Measurements from ENCODE around the gene RAP2B. TPM values are rescaled to one million over a fixed set of nuclear protein-coding genes. Genes with fewer than 3 reads are reported as not detected.

RAP2B gene
- total RNA-seq, 1 donor from 2014 or later = 23.2 TPM

DNA sequence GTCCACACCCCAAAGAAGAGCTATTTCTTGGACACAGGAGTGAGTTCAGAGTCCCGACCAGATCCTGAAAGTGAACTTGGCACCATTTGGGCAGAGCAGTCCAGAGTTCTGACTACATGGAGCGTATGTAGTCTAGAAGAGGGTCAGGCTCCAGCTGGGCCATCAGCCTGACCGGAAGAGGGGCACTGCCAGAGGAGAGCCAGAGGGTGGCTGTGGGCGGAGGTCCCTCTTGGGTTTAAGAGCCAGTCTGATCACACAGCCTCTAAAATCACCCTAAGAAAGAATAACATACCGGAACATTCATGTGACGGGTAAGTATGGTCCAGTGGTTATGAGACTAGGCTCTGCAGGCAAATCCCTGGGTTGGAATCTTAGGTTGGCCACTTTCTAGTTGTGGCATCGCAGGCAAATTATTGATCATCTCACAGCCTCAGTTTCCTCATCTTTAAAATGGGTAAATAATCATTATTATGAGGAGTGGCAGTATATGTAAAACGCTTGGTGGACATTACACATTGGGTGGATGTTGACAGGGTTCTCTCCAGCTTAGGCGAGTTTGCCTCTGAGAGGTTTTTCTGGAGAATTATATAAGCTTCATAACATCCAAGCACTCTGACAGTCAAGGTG is 2.1 kb upstream of the RAP2B start:
- intact Hi-C loops (cut with micrococcal nuclease) = loop anchor here (1.0 to 10.0 kb wide), 11 partner anchors 51 to 1958 kb away; partner anchors contain the start of genes ARHGEF26, DHX36, GPR171 and MBNL1

DNA sequence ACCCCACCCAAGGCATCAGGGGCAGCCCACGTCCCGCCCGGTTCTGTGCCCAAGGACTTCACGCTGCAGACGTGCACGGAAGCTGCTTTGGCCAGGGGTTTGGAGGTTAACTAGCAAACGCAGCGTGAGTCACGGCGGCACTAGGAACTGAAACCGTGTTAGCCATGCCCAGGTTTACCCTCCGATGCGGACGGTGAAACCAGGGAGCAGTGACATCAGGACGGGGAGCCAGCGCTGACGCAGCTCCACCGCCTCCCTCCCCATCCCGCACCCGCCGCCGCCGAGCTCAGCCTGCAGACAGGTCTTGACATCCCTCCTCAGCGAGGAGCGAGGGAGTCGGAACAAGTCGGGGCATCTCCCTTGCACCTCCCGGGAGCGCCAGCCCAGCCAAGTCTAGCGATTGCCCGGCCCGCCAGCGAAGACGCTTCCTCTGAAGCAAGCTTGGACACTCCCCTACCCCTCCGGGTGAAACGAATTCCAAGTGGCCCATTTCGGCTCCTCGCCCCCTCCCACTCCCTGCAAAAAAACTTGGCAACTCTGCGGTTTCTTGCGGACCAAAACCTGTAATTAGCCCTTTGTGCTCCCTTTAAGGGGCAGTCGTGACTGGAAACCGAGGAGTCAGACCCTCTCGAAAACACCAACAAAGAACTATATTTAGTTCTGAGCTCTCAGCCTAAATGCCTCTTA is 1.4 kb upstream of the RAP2B start:
- intact Hi-C loops (cut with micrococcal nuclease) = loop anchor here (1.0 to 10.0 kb wide), 17 partner anchors 22 to 1958 kb away; partner anchors contain the start of genes ARHGEF26, DHX36, GPR171 and MBNL1

DNA sequence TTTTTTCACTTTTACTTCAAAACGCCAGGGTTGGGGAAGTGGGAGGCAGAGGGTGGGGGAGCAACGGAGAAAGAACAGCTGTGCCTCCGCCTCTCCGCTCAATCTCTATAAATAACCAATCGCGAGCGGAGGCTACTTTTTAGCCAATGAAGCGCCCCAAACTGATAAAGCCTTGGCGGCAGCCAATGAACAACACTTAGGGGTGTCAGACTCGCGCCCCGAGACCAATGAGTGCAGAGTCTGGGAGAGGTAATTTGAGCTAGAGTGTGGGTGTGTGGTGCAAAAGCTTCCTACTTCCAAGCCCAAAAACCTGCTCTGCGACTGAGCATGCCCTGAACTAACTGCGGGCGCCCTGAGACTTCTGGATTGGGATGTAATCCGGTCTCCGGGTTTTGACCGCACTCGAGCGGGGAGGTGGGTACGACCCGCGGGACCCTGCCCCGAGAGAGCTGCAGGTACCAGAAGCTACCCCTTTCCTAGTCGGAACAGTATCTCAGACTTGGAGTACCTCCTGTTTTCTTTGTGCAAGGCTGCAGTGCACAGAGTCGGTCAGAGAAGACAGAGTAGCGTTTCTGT is 800 bp upstream of the RAP2B start:
- intact Hi-C loops (cut with micrococcal nuclease) = loop anchor here (1.0 to 10.0 kb wide), 15 partner anchors 23 to 1959 kb away; partner anchors contain the start of genes ARHGEF26, GPR171 and MBNL1

- intact Hi-C loops (cut with micrococcal nuclease) = loop anchor here (1.0 to 10.0 kb wide), 10 partner anchors 128 to 1960 kb away; partner anchors contain the start of genes ARHGEF26, GPR171 and MBNL1
These were observed 727 bp downstream of the RAP2B start for GRCh38 chr3:153162513-153163392.

GRCh38 chr3:153163393-153163724 is 1.3 kb downstream of the RAP2B start:
- intact Hi-C loops (cut with micrococcal nuclease) = loop anchor here (5.0 to 10.0 kb wide), 8 partner anchors 234 to 1961 kb away; partner anchors contain the start of genes ARHGEF26, GPR171 and MBNL1

- intact Hi-C loops (cut with micrococcal nuclease) = loop anchor here (5.0 to 10.0 kb wide), 8 partner anchors 233 to 1962 kb away; partner anchors contain the start of genes ARHGEF26, GPR171 and MBNL1
These were observed 1.9 kb downstream of the RAP2B start for GRCh38 chr3:153163756-153164550.

- intact Hi-C loops (cut with micrococcal nuclease) = loop anchor here (10.0 kb wide), 2 partner anchors 470 to 960 kb away; no protein-coding TSS in a partner anchor
These were observed 3.2 kb downstream of the RAP2B start for GRCh38 chr3:153165261-153165681.

GRCh38 chr3:153166206-153166605 is 4.2 kb downstream of the RAP2B start:
- intact Hi-C loops (cut with micrococcal nuclease) = loop anchor here (10.0 kb wide), 2 partner anchors 471 to 961 kb away; no protein-coding TSS in a partner anchor

GRCh38 chr3:153166796-153167195 is 4.8 kb downstream of the RAP2B start:
- intact Hi-C loops (cut with micrococcal nuclease) = loop anchor here (10.0 kb wide), 2 partner anchors 472 to 962 kb away; no protein-coding TSS in a partner anchor

DNA sequence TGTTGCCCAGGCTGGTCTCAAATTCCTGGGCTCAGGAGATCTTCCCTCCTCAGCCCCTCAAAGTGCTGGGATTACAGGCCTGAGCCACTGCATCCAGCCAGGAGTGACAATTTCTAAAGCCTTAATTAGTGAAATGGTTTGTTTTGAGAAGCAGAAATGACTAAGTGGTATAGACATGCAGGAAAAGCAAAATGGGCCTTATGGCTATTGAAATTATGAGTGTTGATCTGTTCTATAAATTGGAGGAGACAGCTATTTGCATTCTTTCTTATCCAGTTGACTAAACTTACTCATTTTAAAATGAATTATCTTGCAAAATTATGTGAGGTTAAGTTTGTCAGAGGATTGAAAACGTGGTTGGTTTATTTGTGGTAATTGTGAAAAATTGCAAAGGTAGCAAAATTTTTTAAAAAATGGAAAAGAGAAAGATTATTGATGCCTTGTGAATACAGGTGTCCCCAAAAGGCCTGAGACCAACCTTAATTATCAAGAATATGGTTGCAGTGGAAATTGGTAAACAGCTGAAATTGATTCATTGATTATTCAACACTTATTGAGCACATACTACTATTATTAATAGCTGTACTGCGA is 7.9 kb downstream of the RAP2B start:
- intact Hi-C loops (cut with micrococcal nuclease) = loop anchor here (10.0 kb wide), 2 partner anchors 475 to 965 kb away; no protein-coding TSS in a partner anchor

DNA sequence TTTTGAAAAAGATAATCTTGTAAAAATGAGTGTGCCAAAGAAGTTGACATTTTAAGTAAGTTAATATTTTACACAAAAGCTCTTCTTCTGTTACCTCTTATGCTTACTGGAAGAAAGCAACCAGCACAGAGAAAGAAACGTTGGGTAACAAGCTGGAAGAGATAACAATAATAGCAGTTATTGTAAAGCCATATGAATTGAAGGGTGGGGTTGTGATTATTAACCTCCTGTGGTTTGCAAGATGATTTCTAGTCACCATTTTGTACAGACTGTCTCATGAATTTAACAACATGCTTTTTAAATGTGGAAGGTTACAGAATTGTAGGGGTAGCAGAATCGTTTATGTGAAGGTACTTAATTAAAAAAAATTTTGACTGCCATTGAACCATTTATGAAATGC is 9.2 kb downstream of the RAP2B start:
- intact Hi-C loops (cut with micrococcal nuclease) = no loop called here

DNA sequence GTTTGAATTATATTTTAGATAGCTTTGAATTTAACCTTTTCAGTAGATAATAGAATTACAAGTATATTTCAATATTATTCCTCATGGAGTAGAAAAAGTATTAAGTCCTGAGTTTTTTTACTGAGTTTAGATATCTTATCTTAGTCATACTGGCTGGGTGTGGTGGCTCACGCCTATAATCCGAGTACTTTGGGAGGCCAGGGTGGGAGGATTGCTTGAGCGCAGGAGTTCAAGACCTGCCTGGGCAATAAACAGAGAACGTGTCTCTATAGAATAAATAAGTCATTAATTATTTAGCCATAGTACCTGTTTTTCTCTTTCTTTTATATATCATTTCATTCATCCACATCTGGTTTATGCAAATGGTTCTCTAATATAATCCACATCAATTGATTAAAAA is 9.9 kb downstream of the RAP2B start:
- intact Hi-C loops (cut with micrococcal nuclease) = no loop called here

GRCh38 chr3:153172796-153173757 is 11.1 kb downstream of the RAP2B start:
- intact Hi-C loops (cut with micrococcal nuclease) = no loop called here

DNA sequence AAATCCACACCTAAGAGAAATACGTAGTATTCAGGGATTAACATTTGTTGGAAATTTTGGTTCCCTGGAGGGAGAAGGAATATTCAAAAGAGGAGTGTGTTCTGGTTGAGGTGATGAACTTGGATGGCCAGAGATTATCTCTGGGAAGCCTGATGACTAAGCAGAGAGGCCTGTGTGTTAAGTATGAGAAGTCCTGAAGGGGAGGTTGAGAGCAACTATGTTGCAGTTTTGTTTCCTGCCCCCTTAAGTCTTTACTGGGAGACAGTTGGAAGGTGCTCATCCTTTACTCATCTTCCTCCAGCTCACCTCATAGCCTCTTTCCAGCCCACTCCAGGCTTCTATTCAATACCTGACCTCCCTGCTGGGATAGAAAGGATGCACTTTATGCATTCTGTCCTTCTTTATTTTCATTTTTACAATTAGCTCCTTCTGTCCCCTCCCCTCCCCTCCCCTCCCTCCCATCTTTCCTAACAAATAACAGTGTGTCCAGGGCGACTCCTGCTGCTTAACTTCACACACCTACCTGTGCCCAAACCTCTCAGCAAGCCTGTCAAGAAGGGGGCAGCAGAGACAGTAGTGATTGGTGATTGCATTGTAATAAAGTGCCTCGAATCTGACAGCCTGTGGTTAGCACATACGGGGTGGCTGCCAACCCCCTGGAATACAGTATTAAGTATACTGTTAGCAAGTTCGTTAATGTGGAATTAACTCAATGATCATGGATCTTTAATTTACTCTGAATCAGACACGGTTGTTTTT is 11.9 kb downstream of the RAP2B start:
- intact Hi-C loops (cut with micrococcal nuclease) = no loop called here

GRCh38 chr3:153176197-153176596 is 14.2 kb downstream of the RAP2B start:
- intact Hi-C loops (cut with micrococcal nuclease) = no loop called here

DNA sequence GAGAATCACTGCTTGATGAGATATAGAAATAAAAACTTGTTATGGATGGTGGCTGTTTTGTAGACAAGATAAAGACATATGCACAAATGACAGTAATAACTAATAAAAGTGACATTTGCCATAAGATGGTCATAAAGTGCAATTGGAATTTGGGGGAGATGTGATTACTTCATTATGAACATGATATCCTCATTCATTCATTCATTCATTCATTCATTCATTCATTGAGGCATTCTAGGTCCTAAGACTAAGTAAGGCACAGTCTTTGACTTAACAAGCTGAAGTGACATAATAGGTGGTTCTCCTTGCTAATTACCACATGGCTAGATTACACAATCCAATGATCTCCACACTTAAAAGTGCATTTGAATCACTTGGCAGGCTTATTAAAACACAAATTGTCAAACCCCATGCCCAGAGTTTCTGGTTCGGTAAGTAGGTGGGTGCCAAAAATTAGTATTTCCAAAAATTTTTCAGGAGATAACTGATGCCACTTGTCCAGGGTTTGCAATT is 18.9 kb downstream of the RAP2B start:
- intact Hi-C loops (cut with micrococcal nuclease) = no loop called here

DNA sequence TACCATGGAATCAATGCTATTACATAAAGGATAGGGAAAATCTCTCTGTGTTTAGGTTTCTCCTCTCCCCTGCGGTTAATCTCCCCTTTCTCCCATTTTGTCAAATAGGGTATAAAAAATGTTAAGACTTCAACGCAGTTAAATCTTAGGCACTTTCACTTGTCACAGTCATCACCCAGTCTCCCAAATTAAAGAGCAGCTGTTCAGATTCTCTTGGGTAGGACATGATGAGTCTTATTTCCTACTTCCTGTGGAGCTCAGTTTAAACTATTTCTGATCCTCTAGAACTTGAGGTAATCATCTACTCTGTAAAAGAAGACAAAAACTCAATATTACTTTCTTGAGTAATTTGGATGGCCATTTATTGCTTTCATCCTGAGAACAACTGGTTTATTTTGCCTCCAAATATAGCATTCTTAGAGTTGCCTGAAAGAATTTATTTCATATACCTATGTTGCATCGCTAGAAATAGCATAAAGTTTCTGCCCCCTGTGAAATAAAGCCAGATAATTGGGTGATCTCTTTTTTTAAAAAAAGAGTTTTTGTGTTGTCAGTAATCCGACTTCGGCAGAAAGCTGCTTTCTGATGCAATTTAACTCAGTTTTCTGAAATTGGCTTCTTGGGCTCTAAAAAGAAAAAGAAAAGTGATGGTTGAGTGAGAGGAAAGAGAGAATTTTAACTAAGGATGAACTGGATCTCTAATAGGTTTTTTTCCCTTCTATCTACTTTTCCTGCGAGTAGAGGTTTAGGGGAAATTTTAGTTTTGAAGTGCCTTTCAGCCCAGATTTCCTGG is 20.7 kb downstream of the RAP2B start:
- intact Hi-C loops (cut with micrococcal nuclease) = no loop called here

Data from T-helper 1 cell treated with Interleukin-12 subunit alpha and Interleukin-12 subunit beta and Interleukin-4 antibody, amounts not matched to agents 30 ng/mL and 1 ng/mL, for 36 hours (primary cell).